Nephron progenitor cell (in vitro differentiated cells): ENCODE results near the gene MCCD1.

Experiments
- DNase-seq: peaks from one replicate; pipeline ENCODE4 v3.0.0; 2021
- H3K27ac Mint-ChIP-seq: 2 replicates; pipeline ENCODE4 v1.8.0; 2021; ENCODE audit warnings: mild to moderate bottlenecking, moderate library complexity, mixed read lengths
- H3K27me3 Mint-ChIP-seq: 2 replicates; pipeline ENCODE4 v1.8.0; 2021; ENCODE audit warnings: mild to moderate bottlenecking, low read depth, mixed read lengths; ENCODE audit not compliant: poor library complexity
- H3K36me3 Mint-ChIP-seq: 2 replicates; pipeline ENCODE4 v1.8.0; 2021; ENCODE audit warnings: low read depth, mixed read lengths
- H3K4me1 Mint-ChIP-seq: 2 replicates; pipeline ENCODE4 v1.8.0; 2021; ENCODE audit warnings: mixed read lengths
- H3K4me3 Mint-ChIP-seq: 2 replicates; pipeline ENCODE4 v1.8.0; 2021; ENCODE audit warnings: mild to moderate bottlenecking, moderate library complexity, mixed read lengths
- H3K9me3 Mint-ChIP-seq: 2 replicates; pipeline ENCODE4 v1.8.0; 2021; ENCODE audit warnings: mild to moderate bottlenecking, moderate library complexity, mixed read lengths
- TF ChIP-seq, protein P1 (sequence below): fragments of 200-600 bp; sonication (generic); IDR thresholded peaks from 2 replicates; pipeline ENCODE4 v1.5.0; 2021; ENCODE audit warnings: antibody characterized with exemption

MCCD1 gene

DNA sequence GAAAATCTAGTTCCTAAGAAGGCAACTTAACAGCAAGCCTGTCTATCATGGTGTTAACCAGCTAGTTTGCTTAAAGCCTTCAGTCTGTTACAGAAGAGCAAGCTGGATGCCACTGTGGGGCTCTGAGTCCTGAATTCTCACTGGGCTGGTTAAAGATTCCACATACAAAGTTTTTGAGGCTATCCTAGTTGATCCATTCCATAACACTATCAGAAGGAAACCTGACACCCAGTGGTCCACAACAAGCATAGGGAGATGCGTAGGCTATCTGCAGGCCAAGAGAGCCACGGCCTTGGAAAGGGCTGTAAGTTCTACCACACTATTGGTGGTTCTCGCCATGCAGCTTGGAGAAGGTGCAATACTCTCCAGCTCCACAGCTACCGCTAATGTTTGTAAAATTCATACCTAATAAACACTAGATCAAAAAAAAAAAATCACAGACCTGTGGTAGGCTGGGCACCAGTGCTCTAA lies 420 bp upstream of the MCCD1 start:
- DNase-seq = no peak
- H3K9me3 Mint-ChIP-seq = no peaks in the 10 kb centered on the region
- TF ChIP-seq, protein P1, sequence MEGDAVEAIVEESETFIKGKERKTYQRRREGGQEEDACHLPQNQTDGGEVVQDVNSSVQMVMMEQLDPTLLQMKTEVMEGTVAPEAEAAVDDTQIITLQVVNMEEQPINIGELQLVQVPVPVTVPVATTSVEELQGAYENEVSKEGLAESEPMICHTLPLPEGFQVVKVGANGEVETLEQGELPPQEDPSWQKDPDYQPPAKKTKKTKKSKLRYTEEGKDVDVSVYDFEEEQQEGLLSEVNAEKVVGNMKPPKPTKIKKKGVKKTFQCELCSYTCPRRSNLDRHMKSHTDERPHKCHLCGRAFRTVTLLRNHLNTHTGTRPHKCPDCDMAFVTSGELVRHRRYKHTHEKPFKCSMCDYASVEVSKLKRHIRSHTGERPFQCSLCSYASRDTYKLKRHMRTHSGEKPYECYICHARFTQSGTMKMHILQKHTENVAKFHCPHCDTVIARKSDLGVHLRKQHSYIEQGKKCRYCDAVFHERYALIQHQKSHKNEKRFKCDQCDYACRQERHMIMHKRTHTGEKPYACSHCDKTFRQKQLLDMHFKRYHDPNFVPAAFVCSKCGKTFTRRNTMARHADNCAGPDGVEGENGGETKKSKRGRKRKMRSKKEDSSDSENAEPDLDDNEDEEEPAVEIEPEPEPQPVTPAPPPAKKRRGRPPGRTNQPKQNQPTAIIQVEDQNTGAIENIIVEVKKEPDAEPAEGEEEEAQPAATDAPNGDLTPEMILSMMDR = no peak
- H3K4me3 Mint-ChIP-seq = no peak overlapping the region
- H3K36me3 Mint-ChIP-seq = peaks cover 36% of the 10 kb centered on the region
- H3K4me1 Mint-ChIP-seq = peaks cover 30% of the 10 kb centered on the region
- peaks cover 2% of the 10 kb centered on the region for H3K27me3 Mint-ChIP-seq
- H3K27ac Mint-ChIP-seq = peak overlapping the region; percentile 92

DNA sequence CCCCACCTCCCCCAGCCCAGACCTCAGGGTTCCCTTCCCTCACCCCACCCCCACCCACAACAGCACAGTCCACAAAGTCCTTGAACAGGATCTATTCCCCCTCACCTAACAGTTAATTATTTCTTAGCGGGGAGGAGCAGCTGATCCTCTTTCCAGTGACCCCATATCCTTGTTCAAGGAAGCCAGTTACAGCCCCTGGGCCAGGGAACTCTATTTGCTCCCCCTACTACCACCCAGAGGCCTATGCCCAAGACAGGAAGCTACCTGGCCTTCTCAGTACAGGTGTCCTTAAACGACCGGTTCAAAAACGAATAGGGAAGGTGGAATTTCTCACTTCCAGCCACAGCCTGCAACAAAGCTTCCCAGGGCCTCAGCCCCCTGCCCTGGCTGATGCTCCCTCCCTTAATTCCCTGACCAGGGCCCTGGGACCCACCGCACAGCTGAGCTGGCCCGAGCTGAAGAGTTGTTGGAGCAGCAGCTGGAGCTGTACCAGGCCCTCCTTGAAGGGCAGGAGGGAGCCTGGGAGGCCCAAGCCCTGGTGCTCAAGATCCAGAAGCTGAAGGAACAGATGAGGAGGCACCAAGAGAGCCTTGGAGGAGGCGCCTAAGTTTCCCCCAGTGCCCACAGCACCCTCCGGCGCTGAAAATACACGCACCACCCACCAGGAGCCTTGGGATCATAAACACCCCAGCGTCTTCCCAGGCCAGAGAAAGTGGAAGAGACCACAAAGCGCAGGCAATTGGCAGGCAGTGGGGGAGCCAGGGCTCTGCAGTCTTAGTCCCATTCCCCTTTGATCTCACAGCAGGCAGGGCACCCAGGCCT lies 778 bp downstream of the MCCD1 start:
- Mint-ChIP-seq H3K4me3 (no peak overlapping the region), H3K36me3 (peaks cover 46% of the 10 kb centered on the region), H3K27ac (no peak overlapping the region), H3K9me3 (no peaks in the 10 kb centered on the region), H3K4me1 (peaks cover 31% of the 10 kb centered on the region), H3K27me3 (no peaks in the 10 kb centered on the region)
- TF ChIP-seq, protein P1 = no peak
- no peak for DNase-seq

DNA sequence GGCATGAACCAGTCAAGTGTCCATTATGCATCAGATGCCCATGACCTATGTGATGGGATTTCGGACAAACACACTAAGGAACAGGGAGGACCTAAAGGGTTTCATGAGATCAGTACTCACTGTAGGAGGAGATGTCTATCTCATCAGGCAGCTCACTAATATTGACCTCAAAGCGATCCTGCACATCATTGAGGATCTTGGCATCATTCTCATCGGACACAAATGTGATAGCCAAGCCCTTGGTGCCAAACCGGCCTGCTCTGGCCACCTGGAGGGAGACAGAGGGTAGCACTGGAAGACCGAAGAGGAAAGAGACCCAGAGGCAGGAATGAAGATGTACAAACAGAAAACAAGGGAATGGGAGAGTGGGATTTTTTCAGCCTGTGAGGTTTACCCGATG lies 1.9 kb downstream of the MCCD1 start:
- Mint-ChIP-seq H3K36me3 (peaks cover 57% of the 10 kb centered on the region), H3K4me1 (peaks cover 40% of the 10 kb centered on the region), H3K9me3 (no peaks in the 10 kb centered on the region), H3K27me3 (no peaks in the 10 kb centered on the region), H3K27ac (peak overlapping the region; percentile 82), H3K4me3 (no peak overlapping the region)
- no peak for DNase-seq
- TF ChIP-seq, protein P1 = no peak

DNA sequence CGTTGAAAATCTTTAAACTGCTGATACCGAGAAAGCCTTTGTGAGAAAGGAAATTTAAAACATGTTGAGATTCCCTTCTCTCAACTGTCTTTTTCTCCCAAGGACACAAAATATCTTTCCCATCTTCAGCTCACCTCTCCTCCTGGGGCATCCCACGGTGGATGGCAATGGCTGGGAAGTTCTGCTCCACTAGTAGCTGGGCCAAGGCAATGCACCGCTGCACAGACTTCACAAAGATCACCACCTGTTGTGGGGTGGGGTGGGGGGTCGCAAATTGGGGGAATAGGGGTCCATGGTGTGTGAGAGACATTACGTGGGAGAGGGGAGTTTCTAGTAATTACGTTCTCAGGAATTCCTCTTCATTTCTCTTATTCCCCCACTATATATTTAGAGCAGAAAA lies 2.4 kb downstream of the MCCD1 start:
- no peak for DNase-seq
- TF ChIP-seq, protein P1 = no peak
- Mint-ChIP-seq H3K4me3 (no peak overlapping the region), H3K27me3 (no peaks in the 10 kb centered on the region), H3K4me1 (peaks cover 45% of the 10 kb centered on the region), H3K27ac (peak overlapping the region; percentile 82), H3K9me3 (no peaks in the 10 kb centered on the region), H3K36me3 (peaks cover 62% of the 10 kb centered on the region)

DNA sequence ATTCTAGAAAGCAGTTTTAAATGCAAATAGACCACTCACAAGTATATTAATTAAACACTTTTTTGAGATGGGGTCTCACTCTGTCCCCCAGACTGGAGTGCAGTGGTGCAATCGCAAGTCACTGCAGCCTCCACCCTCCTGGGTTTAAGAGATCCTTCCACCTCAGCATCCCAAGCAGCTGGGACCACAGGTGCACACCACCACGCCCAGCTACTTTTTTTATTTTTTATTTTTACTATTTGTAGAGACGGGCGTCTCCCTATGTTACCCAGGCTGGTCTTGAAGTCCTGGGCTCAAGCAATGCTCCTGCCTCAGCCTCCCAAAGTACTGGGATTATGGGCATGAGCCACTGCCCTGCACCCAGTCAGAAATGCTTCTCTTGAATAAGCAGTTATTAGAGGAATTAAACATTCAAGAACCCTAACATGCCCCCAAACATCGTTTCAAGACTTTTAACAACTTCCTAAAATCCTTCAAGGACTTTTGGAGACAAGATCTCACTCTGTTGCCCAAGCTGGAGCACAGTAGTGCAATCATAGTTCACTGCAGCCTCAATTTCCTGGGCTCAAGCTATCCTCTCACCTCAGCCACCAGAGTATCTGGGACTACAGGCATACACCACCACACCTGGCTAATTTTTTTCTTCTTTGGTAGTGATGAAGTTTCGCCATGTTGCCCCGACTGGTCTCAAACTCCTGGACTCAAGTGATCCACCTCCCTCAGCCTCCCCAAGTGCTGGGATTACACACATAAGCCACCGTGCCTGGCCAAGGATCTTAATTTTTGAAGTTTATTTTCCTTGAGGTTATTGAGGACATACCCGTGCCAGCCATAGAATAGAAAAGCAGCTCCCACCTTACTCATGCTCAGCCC lies 3.2 kb downstream of the MCCD1 start:
- Mint-ChIP-seq H3K27ac (peak overlapping the region; percentile 25), H3K4me3 (no peak overlapping the region), H3K4me1 (peaks cover 52% of the 10 kb centered on the region), H3K27me3 (no peaks in the 10 kb centered on the region), H3K36me3 (peaks cover 69% of the 10 kb centered on the region), H3K9me3 (no peaks in the 10 kb centered on the region)
- no peak for DNase-seq
- TF ChIP-seq, protein P1 = no peak
